ENCODE results near the gene NPAT. TPM values are rescaled to one million over a fixed set of nuclear protein-coding genes. Genes with fewer than 3 reads are reported as not detected.

The NPAT gene
- total and polyA plus RNA-seq, 2 of the 13 experiments (the other 11 are each of a cell fraction or from before 2014, with no cell fraction given) = 4.4 to 11.2 TPM

GRCh38 chr11:108121274-108122155, 100.9 kb downstream of the NPAT start, which contains the start of gene ACAT1 (continued):
- 0 out of 2 replicates have a peak, but pooled peaks have one; percentile 45 for TF ChIP-seq ZBTB43 (CRISPR knock-in tag; conservative IDR thresholded peaks at IDR 0.05)
- TF ChIP-seq ZNF10 (CRISPR knock-in tag; IDR thresholded peaks at IDR 0.05; ENCODE audit: borderline replicate concordance, low read depth) = no peak
- TF ChIP-seq ZBTB26 (CRISPR knock-in tag; IDR thresholded peaks at IDR 0.05; ENCODE audit: borderline replicate concordance) = peak; percentile 51; the same call in 1 of the 2 replicates
- peak; percentile 67; the same call in 1 of the 2 replicates for TF ChIP-seq ZNF484 (CRISPR knock-in tag; IDR thresholded peaks at IDR 0.05; ENCODE audit: borderline replicate concordance, low read depth)
- TF ChIP-seq ESRRA (CRISPR knock-in tag; IDR thresholded peaks at IDR 0.05; ENCODE audit: low read depth) = peak; percentile 73
- TF ChIP-seq ZMYM4 (CRISPR knock-in tag; IDR thresholded peaks at IDR 0.05) = peak; percentile 94
- peak; percentile 76 for TF ChIP-seq ZNF784 (CRISPR knock-in tag; IDR thresholded peaks at IDR 0.05; ENCODE audit: borderline replicate concordance)
- no peak for TF ChIP-seq GZF1 (CRISPR knock-in tag; IDR thresholded peaks at IDR 0.05)
- TF ChIP-seq REXO4 (CRISPR knock-in tag; IDR thresholded peaks at IDR 0.05; ENCODE audit: borderline replicate concordance) = no peak
- peak; percentile 88 for TF ChIP-seq NAIF1 (CRISPR knock-in tag; IDR thresholded peaks at IDR 0.05; ENCODE audit: borderline replicate concordance)
- peak; percentile 77 for TF ChIP-seq ATF7-NPFF (CRISPR knock-in tag; IDR thresholded peaks at IDR 0.05; ENCODE audit: low read depth)
- TF ChIP-seq ZNF546 (CRISPR knock-in tag; conservative IDR thresholded peaks at IDR 0.05) = peak; percentile 49; the same call in 1 of the 2 replicates
- peak; percentile 44; the same call in 1 of the 2 replicates for TF ChIP-seq NFAT5 (CRISPR knock-in tag; IDR thresholded peaks at IDR 0.05)
- TF ChIP-seq GFI1 (CRISPR knock-in tag; IDR thresholded peaks at IDR 0.05; ENCODE audit: borderline replicate concordance) = peak; percentile 17; the same call in 1 of the 2 replicates
- TF ChIP-seq GATAD1 (CRISPR knock-in tag; IDR thresholded peaks at IDR 0.05) = peak; percentile 56
- TF ChIP-seq DR1 (CRISPR knock-in tag; IDR thresholded peaks at IDR 0.05) = peak; percentile 94
- TF ChIP-seq ARID3A (IDR thresholded peaks at IDR 0.05; ENCODE audit: low read depth, low read length) = no peak

Measured in HepG2 (cell line).